Measurements from ENCODE around the gene PUS10. TPM values are rescaled to one million over a fixed set of nuclear protein-coding genes. Genes with fewer than 3 reads are reported as not detected.

Gene PUS10
- total and polyA plus RNA-seq, 2 of the 4 experiments (the other 2 are of a cell fraction) = 4.4 to 5.7 TPM

- intact Hi-C loops (cut with micrococcal nuclease) (no loop called here), dilution Hi-C loops (cut with HindIII; ENCODE audit: low sequenced_read_pairs, unreplicated experiment) (no loop called here)
- H3K56ac ChIP-seq (ENCODE audit: extremely low read depth, insufficient read depth, low read length) = no peak overlapping the region
These were observed 41.0 kb downstream of the PUS10 start for GRCh38 chr2:60976875-60977561.

More at GRCh38 chr2:60976875-60977561, 41.0 kb downstream of the PUS10 start:
- ATAC-seq (ENCODE audit: low read depth) (no peak), DNase-seq (no peak)
- no peak overlapping the region for H2BK5ac ChIP-seq (ENCODE audit: low read depth, low read length, poor library complexity, severe bottlenecking)
- H3K4me3 ChIP-seq (ENCODE audit: insufficient read depth, low read depth, low read length) = no peak overlapping the region
- no peaks in the 10 kb centered on the region for H3K9me3 ChIP-seq (ENCODE audit: control insufficient read depth, insufficient read depth, low read length)
- CTCF ChIA-PET = interaction anchor here (1.0 kb wide), 1 partner anchor 9 kb away, joined by 5 read pairs; no protein-coding TSS in a partner anchor
- in situ Hi-C loops (cut with MboI; ENCODE audit: low sequenced_read_pairs) = no loop called here
- H3K9me1 ChIP-seq (ENCODE audit: insufficient read depth, low read length) = peaks cover 2% of the 10 kb centered on the region; the same call in 1 of the 2 replicates
- no peak overlapping the region for H3K18ac ChIP-seq (ENCODE audit: low read depth, low read length)
- no peak overlapping the region for H2AK9ac ChIP-seq (replicated peaks; ENCODE audit: low read depth, low read length, poor library complexity)
- H3K27ac ChIP-seq (ENCODE audit: insufficient read depth, low read length) = no peak overlapping the region
- WGBS, 2 experiments (ENCODE audit: extremely low coverage in 2 of 2, insufficient read length in 1 of 2) = no CpG with 5 or more reads among the region's 5 CpGs
- no peaks in the 10 kb centered on the region for H4K20me1 ChIP-seq (ENCODE audit: insufficient read depth, low read length)
- H3K14ac ChIP-seq (replicated peaks; ENCODE audit: low read depth, low read length) = no peak overlapping the region
- BruUV-seq (replicated peaks) = no TSS peak
- H4K8ac ChIP-seq (ENCODE audit: low read depth in 2 of 2, low read length in 2 of 2) = no peak overlapping the region
- H3K4me2 ChIP-seq (ENCODE audit: low read depth, low read length) = no peak overlapping the region
- H3K79me1 ChIP-seq (ENCODE audit: low read depth in 1 of 2, low read length in 2 of 2) = no peaks in the 10 kb centered on the region
- no peak overlapping the region for H3K4ac ChIP-seq (ENCODE audit: low read depth, low read length)
- no peaks in the 10 kb centered on the region; the same call in 1 of the 2 replicates for H3K4me1 ChIP-seq (ENCODE audit: control insufficient read depth, insufficient read depth, low read length)
- H2BK15ac ChIP-seq (ENCODE audit: low read depth, low read length) = no peak overlapping the region
- no peak overlapping the region for H2AK5ac ChIP-seq (ENCODE audit: low read depth, low read length)
- POLR2A ChIA-PET (ENCODE audit: unreplicated experiment) = no interaction called here
- H2AFZ ChIP-seq (replicated peaks; ENCODE audit: low read length, poor library complexity) = no peak overlapping the region
- H3K27me3 ChIP-seq (ENCODE audit: control insufficient read depth, insufficient read depth, low read length) = no peaks in the 10 kb centered on the region
- 0 out of 2 replicates have a peak overlapping the region, but pooled peaks have one; percentile 31 for H3K23ac ChIP-seq (ENCODE audit: low read depth, low read length)
- H2BK20ac ChIP-seq (ENCODE audit: low read depth, low read length) = no peak overlapping the region
- H4K91ac ChIP-seq (ENCODE audit: insufficient read depth, low read depth, low read length) = no peak overlapping the region
- no peak overlapping the region for H2BK120ac ChIP-seq (ENCODE audit: low read depth, low read length)
- H3K9ac ChIP-seq (ENCODE audit: low read depth, low read length) = no peak overlapping the region
- TF ChIP-seq USF2 (IDR thresholded peaks at IDR 0.05; ENCODE audit: low read depth, low read length) (no peak), CTCF (conservative IDR thresholded peaks at IDR 0.05; ENCODE audit: low read depth, low read length) (no peak), SMC3 (IDR thresholded peaks at IDR 0.05; ENCODE audit: low read depth, low read length) (no peak), MAFK (IDR thresholded peaks at IDR 0.05; ENCODE audit: low read depth, low read length) (no peak), RAD21 (IDR thresholded peaks at IDR 0.05; ENCODE audit: low read length) (no peak), RFX5 (IDR thresholded peaks at IDR 0.05; ENCODE audit: low read depth, low read length) (no peak), CEBPB (IDR thresholded peaks at IDR 0.05; ENCODE audit: low read depth, low read length) (no peak), CHD1 (IDR thresholded peaks at IDR 0.05; ENCODE audit: low read depth, low read length) (no peak), MXI1 (IDR thresholded peaks at IDR 0.05; ENCODE audit: borderline replicate concordance, low read depth, low read length) (no peak), NFE2L2 (IDR thresholded peaks at IDR 0.05; ENCODE audit: low read depth, low read length) (no peak), MAZ (IDR thresholded peaks at IDR 0.05; ENCODE audit: borderline replicate concordance, low read depth, low read length) (no peak), POLR2A (IDR thresholded peaks at IDR 0.05; ENCODE audit: low read depth, low read length) (no peak), BHLHE40 (IDR thresholded peaks at IDR 0.05; ENCODE audit: low read depth, low read length) (no peak), ELK1 (IDR thresholded peaks at IDR 0.05; ENCODE audit: borderline replicate concordance, low read depth, low read length) (no peak), RCOR1 (IDR thresholded peaks at IDR 0.05; ENCODE audit: insufficient replicate concordance, low read length) (no peak), FOS (IDR thresholded peaks at IDR 0.05; ENCODE audit: low read depth, low read length) (no peak)
- no peak overlapping the region for H4K5ac ChIP-seq (ENCODE audit: low read depth, low read length)
- H3K36me3 ChIP-seq (ENCODE audit: control insufficient read depth, insufficient read depth, low read length) = no peaks in the 10 kb centered on the region
